ENCODE results near the gene ALDH5A1.

The ALDH5A1 gene

DNA sequence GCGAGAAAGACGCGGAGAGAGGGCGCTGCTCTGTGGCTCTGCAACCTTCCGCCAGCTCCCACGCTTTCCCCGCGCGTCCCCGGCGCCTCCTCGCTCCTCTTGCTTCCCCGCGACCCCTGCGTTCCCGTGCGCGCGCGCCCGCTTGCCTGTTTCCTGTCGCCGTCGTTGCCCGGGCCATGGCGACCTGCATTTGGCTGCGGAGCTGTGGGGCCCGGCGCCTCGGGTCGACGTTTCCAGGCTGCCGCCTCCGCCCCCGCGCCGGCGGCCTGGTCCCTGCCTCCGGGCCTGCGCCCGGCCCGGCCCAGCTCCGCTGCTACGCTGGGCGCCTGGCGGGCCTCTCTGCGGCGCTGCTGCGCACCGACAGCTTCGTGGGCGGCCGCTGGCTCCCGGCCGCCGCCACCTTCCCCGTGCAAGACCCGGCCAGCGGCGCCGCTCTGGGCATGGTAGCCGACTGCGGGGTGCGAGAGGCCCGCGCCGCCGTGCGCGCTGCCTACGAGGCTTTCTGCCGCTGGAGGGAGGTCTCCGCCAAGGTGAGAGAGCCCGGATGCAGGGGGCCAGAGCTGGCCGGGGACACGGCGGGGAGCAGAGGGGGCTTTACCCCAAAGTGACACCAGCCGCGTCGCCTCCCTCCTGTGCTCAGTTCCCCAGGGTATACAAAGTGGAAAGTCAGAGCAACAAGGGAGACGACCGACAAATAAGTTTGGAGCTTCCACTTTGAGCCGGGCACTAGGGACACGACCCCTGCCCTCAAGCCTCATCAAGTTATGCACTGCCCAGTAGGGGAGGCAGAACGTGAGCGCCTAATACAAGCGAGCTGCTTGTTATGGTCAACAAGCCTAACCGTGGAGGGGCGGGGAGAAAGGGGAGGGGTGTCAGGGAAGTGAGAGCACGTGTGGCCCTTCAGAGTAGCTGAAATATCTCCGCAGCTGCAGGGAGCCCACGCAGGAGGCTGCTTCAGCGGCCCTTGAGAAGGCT, at the start of gene ALDH5A1:
TSS of gene ALDH5A1 (plus strand) at position 149 of the 975 bp plus-strand sequence. CDS start at position 177, 28 bp downstream.
- H3K79me2 ChIP-seq (ENCODE audit: insufficient read depth, low read length), result peaks cover 11% of the 10 kb centered on the region
- H3F3A ChIP-seq (ENCODE audit: insufficient read depth), result peaks cover 29% of the 10 kb centered on the region
- no peaks in the 10 kb centered on the region for H4K20me1 ChIP-seq (ENCODE audit: low read depth, low read length)
- peak within 1 kb of the TSS; percentile 94 for H3K4me2 ChIP-seq (ENCODE audit: low read depth, low read length, poor library complexity, severe bottlenecking)
- 0 out of 2 replicates have a peak, but pooled peaks cover 5% of the 10 kb centered on the region for H3K9me3 ChIP-seq (ENCODE audit: insufficient read depth, low read length)
- H3K4me3 ChIP-seq (ENCODE audit: insufficient read depth, low read length, poor library complexity, severe bottlenecking), result peak within 1 kb of the TSS; percentile 79
- peak within 1 kb of the TSS; percentile 71 for H3K9ac ChIP-seq (ENCODE audit: low read length)
- TF ChIP-seq CTCF (IDR thresholded peaks at IDR 0.05; ENCODE audit: insufficient read depth, low read length, poor library complexity, severe bottlenecking) (peak; percentile 52), EZH2phosphoT487 (conservative IDR thresholded peaks at IDR 0.05; ENCODE audit: low read length) (no peak)
- H2AFZ ChIP-seq (ENCODE audit: low read depth, low read length, severe bottlenecking), result peak within 1 kb of the TSS; percentile 95
- H3K9me2 ChIP-seq (replicated peaks; ENCODE audit: insufficient read depth, low read length), result no peaks in the 10 kb centered on the region
- no peaks in the 10 kb centered on the region for H3K27me3 ChIP-seq (ENCODE audit: low read length)
- peak within 1 kb of the TSS; percentile 74 for H3K27ac ChIP-seq (ENCODE audit: low read depth, low read length)
- 0 out of 2 replicates have a peak, but pooled peaks cover 4% of the 10 kb centered on the region for H3K36me3 ChIP-seq (ENCODE audit: low read length)

DNA sequence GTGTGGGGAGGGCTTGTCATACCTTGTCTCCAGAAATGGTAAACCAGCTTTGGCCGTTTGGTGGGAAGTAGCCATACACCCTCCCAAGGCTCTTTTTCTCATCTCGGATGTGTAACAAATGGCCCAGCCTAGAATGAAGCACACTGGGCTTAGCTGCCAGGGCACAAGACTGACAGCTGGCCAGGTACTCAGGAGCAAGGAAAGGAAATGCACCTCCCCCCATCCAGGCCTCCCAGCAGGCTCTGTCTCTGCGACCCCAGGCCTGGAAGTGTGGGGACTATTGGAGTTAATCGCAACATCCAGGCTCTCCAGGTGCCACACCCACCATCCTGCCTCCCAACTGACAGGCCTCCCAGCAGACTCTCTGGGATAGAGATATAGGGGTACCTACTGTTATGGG, 49.1 kb upstream of the ALDH5A1 start:
- TF ChIP-seq CTCF (IDR thresholded peaks at IDR 0.05; ENCODE audit: insufficient read depth, low read length, poor library complexity, severe bottlenecking), result no peak

DNA sequence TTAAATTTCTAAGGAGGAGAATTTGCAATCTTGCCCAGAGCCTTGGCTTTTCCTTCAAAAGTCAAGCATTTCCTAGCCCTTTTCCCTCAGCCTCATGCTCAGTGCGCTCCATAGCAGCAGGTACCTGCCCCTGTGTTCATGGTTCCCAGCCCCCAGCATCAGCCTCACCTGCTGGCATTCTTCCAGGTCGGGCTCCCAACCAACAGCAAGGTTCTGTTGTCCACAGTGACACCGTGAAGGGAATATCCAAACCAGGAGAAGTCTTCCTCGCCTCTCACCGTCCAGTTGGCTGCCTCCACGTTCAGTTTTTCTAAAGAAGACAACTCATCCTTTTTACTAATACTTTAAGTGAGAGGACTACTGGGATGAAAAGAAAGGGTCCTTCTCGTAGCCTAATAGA, 48.1 kb upstream of the ALDH5A1 start:
- H3F3A ChIP-seq (ENCODE audit: insufficient read depth), result no peaks in the 10 kb centered on the region
- no peak overlapping the region for H3K27ac ChIP-seq (ENCODE audit: low read depth, low read length)
- no peak overlapping the region for H3K4me2 ChIP-seq (ENCODE audit: low read depth, low read length, poor library complexity, severe bottlenecking)
- H3K9ac ChIP-seq (ENCODE audit: low read length), result no peak overlapping the region
- no peak overlapping the region for H3K4me3 ChIP-seq (ENCODE audit: insufficient read depth, low read length, poor library complexity, severe bottlenecking)
- no peaks in the 10 kb centered on the region for H3K27me3 ChIP-seq (ENCODE audit: low read length)
- no peaks in the 10 kb centered on the region for H3K9me2 ChIP-seq (replicated peaks; ENCODE audit: insufficient read depth, low read length)
- no peaks in the 10 kb centered on the region for H4K20me1 ChIP-seq (ENCODE audit: low read depth, low read length)
- H3K36me3 ChIP-seq (ENCODE audit: low read length), result no peaks in the 10 kb centered on the region
- no peaks in the 10 kb centered on the region for H3K79me2 ChIP-seq (ENCODE audit: insufficient read depth, low read length)
- no peaks in the 10 kb centered on the region for H3K9me3 ChIP-seq (ENCODE audit: insufficient read depth, low read length)
- TF ChIP-seq EZH2phosphoT487 (conservative IDR thresholded peaks at IDR 0.05; ENCODE audit: low read length) (no peak), CTCF (IDR thresholded peaks at IDR 0.05; ENCODE audit: insufficient read depth, low read length, poor library complexity, severe bottlenecking) (no peak)
- H2AFZ ChIP-seq (ENCODE audit: low read depth, low read length, severe bottlenecking), result no peak overlapping the region

More for the DNA sequence above, 49.1 kb upstream of the ALDH5A1 start:
- H3K9me2 ChIP-seq (replicated peaks; ENCODE audit: insufficient read depth, low read length), result no peaks in the 10 kb centered on the region
- H3K4me2 ChIP-seq (ENCODE audit: low read depth, low read length, poor library complexity, severe bottlenecking), result no peak overlapping the region
- H3K27me3 ChIP-seq (ENCODE audit: low read length), result no peaks in the 10 kb centered on the region
- no peaks in the 10 kb centered on the region for H3K36me3 ChIP-seq (ENCODE audit: low read length)
- H3K9ac ChIP-seq (ENCODE audit: low read length), result no peak overlapping the region
- no peak overlapping the region for H2AFZ ChIP-seq (ENCODE audit: low read depth, low read length, severe bottlenecking)
- H3K27ac ChIP-seq (ENCODE audit: low read depth, low read length), result no peak overlapping the region
- no peaks in the 10 kb centered on the region for H3F3A ChIP-seq (ENCODE audit: insufficient read depth)
- no peaks in the 10 kb centered on the region for H4K20me1 ChIP-seq (ENCODE audit: low read depth, low read length)
- H3K79me2 ChIP-seq (ENCODE audit: insufficient read depth, low read length), result no peaks in the 10 kb centered on the region
- H3K4me3 ChIP-seq (ENCODE audit: insufficient read depth, low read length, poor library complexity, severe bottlenecking), result no peak overlapping the region
- no peaks in the 10 kb centered on the region for H3K9me3 ChIP-seq (ENCODE audit: insufficient read depth, low read length)
